ENCODE measurements around the gene A2M. TPM values are rescaled to one million over a fixed set of nuclear protein-coding genes. Genes with fewer than 3 reads are reported as not detected.

A2M gene
- total and polyA plus RNA-seq, 2 of the 13 experiments (the other 11 are each of a cell fraction or from before 2014, with no cell fraction given), result 2,807 to 6,551 TPM

- no peak for TF ChIP-seq FLYWCH1 (CRISPR knock-in tag; IDR thresholded peaks at IDR 0.05)
- TF ChIP-seq CCDC6 (CRISPR knock-in tag; IDR thresholded peaks at IDR 0.05), result peak; percentile 71; the same call in 1 of the 2 replicates
- peak; percentile 70; the same call in 1 of the 2 replicates for TF ChIP-seq ZSCAN31 (CRISPR knock-in tag; IDR thresholded peaks at IDR 0.05; ENCODE audit: low read depth)
- TF ChIP-seq, protein P1, sequence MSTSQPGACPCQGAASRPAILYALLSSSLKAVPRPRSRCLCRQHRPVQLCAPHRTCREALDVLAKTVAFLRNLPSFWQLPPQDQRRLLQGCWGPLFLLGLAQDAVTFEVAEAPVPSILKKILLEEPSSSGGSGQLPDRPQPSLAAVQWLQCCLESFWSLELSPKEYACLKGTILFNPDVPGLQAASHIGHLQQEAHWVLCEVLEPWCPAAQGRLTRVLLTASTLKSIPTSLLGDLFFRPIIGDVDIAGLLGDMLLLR (CRISPR knock-in tag; IDR thresholded peaks at IDR 0.05), result no peak
- no peak for TF ChIP-seq ZNF34 (CRISPR knock-in tag; IDR thresholded peaks at IDR 0.05; ENCODE audit: borderline replicate concordance)
- TF ChIP-seq, protein P2, sequence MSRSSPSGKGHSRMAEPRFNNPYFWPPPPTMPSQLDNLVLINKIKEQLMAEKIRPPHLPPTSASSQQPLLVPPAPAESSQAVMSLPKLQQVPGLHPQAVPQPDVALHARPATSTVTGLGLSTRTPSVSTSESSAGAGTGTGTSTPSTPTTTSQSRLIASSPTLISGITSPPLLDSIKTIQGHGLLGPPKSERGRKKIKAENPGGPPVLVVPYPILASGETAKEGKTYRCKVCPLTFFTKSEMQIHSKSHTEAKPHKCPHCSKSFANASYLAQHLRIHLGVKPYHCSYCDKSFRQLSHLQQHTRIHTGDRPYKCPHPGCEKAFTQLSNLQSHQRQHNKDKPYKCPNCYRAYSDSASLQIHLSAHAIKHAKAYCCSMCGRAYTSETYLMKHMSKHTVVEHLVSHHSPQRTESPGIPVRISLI (CRISPR knock-in tag; IDR thresholded peaks at IDR 0.05; ENCODE audit: borderline replicate concordance), result no peak
- no peak for TF ChIP-seq BATF2 (CRISPR knock-in tag; IDR thresholded peaks at IDR 0.05)
- TF ChIP-seq, protein P3, sequence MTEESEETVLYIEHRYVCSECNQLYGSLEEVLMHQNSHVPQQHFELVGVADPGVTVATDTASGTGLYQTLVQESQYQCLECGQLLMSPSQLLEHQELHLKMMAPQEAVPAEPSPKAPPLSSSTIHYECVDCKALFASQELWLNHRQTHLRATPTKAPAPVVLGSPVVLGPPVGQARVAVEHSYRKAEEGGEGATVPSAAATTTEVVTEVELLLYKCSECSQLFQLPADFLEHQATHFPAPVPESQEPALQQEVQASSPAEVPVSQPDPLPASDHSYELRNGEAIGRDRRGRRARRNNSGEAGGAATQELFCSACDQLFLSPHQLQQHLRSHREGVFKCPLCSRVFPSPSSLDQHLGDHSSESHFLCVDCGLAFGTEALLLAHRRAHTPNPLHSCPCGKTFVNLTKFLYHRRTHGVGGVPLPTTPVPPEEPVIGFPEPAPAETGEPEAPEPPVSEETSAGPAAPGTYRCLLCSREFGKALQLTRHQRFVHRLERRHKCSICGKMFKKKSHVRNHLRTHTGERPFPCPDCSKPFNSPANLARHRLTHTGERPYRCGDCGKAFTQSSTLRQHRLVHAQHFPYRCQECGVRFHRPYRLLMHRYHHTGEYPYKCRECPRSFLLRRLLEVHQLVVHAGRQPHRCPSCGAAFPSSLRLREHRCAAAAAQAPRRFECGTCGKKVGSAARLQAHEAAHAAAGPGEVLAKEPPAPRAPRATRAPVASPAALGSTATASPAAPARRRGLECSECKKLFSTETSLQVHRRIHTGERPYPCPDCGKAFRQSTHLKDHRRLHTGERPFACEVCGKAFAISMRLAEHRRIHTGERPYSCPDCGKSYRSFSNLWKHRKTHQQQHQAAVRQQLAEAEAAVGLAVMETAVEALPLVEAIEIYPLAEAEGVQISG (CRISPR knock-in tag; IDR thresholded peaks at IDR 0.05), result peak; percentile 57
- TF ChIP-seq SOX6 (IDR thresholded peaks at IDR 0.05), result no peak
- TF ChIP-seq SOX6 (CRISPR knock-in tag; IDR thresholded peaks at IDR 0.05), result peak; percentile 98
- no peak for TF ChIP-seq EEA1 (CRISPR knock-in tag; IDR thresholded peaks at IDR 0.05; ENCODE audit: borderline replicate concordance)
- TF ChIP-seq ZBTB44 (CRISPR knock-in tag; IDR thresholded peaks at IDR 0.05), result peak; percentile 70; the same call in 1 of the 2 replicates
- peak; percentile 59 for TF ChIP-seq PATZ1 (CRISPR knock-in tag; IDR thresholded peaks at IDR 0.05)
- TF ChIP-seq ATF5 (CRISPR knock-in tag; IDR thresholded peaks at IDR 0.05; ENCODE audit: low read depth), result no peak
- no peak for TF ChIP-seq SRSF1 (optimal IDR thresholded peaks at IDR 0.05; ENCODE audit: low read depth, low read length)
- TF ChIP-seq SIN3A (IDR thresholded peaks at IDR 0.05; ENCODE audit: borderline replicate concordance, low read depth, low read length), result peak; percentile 47; the same call in 1 of the 2 replicates
- TF ChIP-seq ZNF580 (CRISPR knock-in tag; IDR thresholded peaks at IDR 0.05; ENCODE audit: borderline replicate concordance, low read depth), result peak; percentile 84; the same call in 1 of the 2 replicates
- no peak for TF ChIP-seq CCAR2 (optimal IDR thresholded peaks at IDR 0.05; ENCODE audit: low read depth, low read length)
- TF ChIP-seq FOXA3 (CRISPR knock-in tag; IDR thresholded peaks at IDR 0.05), result peak; percentile 97
These were observed 16.4 kb upstream of the A2M start (continued) for GRCh38 chr12:9132008-9132535.

Data from HepG2 (cell line).